Keratinocyte (primary cell): ENCODE results near the gene INIP. TPM values are rescaled to one million over a fixed set of nuclear protein-coding genes. Genes with fewer than 3 reads are reported as not detected.

Source experiments
- DNase-seq: peaks from one replicate; pipeline ENCODE4 v3.0.0-alpha.2; 2011; ENCODE audit warnings: low read depth, missing footprints, low spot score
- FAIRE-seq: peaks from 2 replicates; lab custom pipeline; 2011; peaks lifted over from hg19 to GRCh38; lab: Jason Lieb, UNC
- H2AFZ ChIP-seq: 2 replicates; pipeline ENCODE4 v1.6.0; 2012; ENCODE audit warnings: low read length, control low read depth, inconsistent platforms; ENCODE audit not compliant: control insufficient read depth
- H3K27ac ChIP-seq: 2 replicates; pipeline ENCODE4 v1.5.1; 2011; ENCODE audit warnings: low read length; ENCODE audit not compliant: control insufficient read depth, insufficient read depth
- H3K27me3 ChIP-seq: 3 replicates; pipeline ENCODE4 v1.6.0; 2011; ENCODE audit warnings: low read length; ENCODE audit not compliant: control insufficient read depth, insufficient read depth; ENCODE audit errors: extremely low read depth
- H3K36me3 ChIP-seq, 2 experiments: 2 replicates in 1 of 2; 3 replicates in 1 of 2; pipeline ENCODE4 v1.5.1; 2011; ENCODE audit warnings: low read length in 2 of 2, mild to moderate bottlenecking in 1 of 2; ENCODE audit not compliant: control insufficient read depth in 2 of 2, insufficient read depth in 2 of 2; ENCODE audit errors: extremely low read depth in 1 of 2
- H3K4me1 ChIP-seq: 3 replicates; pipeline ENCODE4 v1.5.1; 2011; ENCODE audit warnings: low read length; ENCODE audit not compliant: control insufficient read depth, insufficient read depth; ENCODE audit errors: extremely low read depth
- H3K4me2 ChIP-seq: 3 replicates; pipeline ENCODE4 v1.6.0; 2011; ENCODE audit warnings: low read depth, low read length; ENCODE audit not compliant: control insufficient read depth, insufficient read depth; ENCODE audit errors: extremely low read depth
- H3K4me3 ChIP-seq, 3 experiments: fragments of 200-600 bp in 1 of 3; sonication (generic) in 1 of 3; 2 replicates in 2 of 3; 3 replicates in 1 of 3; pipeline ENCODE4 v1.5.1; 2011 to 2016; ENCODE audit warnings: low read length in 3 of 3, mild to moderate bottlenecking in 3 of 3, control low read depth in 2 of 3, inconsistent platforms in 1 of 3, low read depth in 1 of 3, mixed read lengths in 1 of 3, mixed run types in 1 of 3, moderate library complexity in 1 of 3; ENCODE audit not compliant: control insufficient read depth in 2 of 3, insufficient read depth in 2 of 3; ENCODE audit errors: extremely low read depth in 1 of 3
- H3K79me2 ChIP-seq: 2 replicates; pipeline ENCODE4 v1.6.0; 2012; ENCODE audit warnings: low read length; ENCODE audit not compliant: control insufficient read depth, insufficient read depth
- H3K9ac ChIP-seq: 3 replicates; pipeline ENCODE4 v1.6.0; 2011; ENCODE audit warnings: low read length; ENCODE audit not compliant: control insufficient read depth, insufficient read depth; ENCODE audit errors: extremely low read depth
- H3K9me1 ChIP-seq: 3 replicates; pipeline ENCODE4 v1.6.0; 2011; ENCODE audit warnings: low read length; ENCODE audit not compliant: control insufficient read depth, insufficient read depth; ENCODE audit errors: extremely low read depth
- H3K9me3 ChIP-seq: 2 replicates; pipeline ENCODE4 v1.5.1; 2012; ENCODE audit warnings: low read depth, low read length; ENCODE audit not compliant: control insufficient read depth
- H4K20me1 ChIP-seq: 3 replicates; pipeline ENCODE4 v1.6.0; 2011; ENCODE audit warnings: low read length; ENCODE audit not compliant: control insufficient read depth, insufficient read depth; ENCODE audit errors: extremely low read depth
- EZH2 ChIP-seq: IDR thresholded peaks from one replicate; pipeline ENCODE4 v1.6.1; 2012; ENCODE audit warnings: inconsistent platforms, mild to moderate bottlenecking, low read length, moderate library complexity
- dilution Hi-C: fragments of 300-500 bp; cut with MboI; formaldehyde crosslinking; loops from one replicate; pipeline ENCODE4 v1.7.0; 2020; ENCODE audit warnings: low sequenced_read_pairs; ENCODE audit not compliant: extremely low pct_ligation_motif_present
- polyA plus RNA-seq, 5 experiments: library from polyadenylated mRNA; depleted of rRNA in 3 of 5; stranded (reverse) in 3 of 5; stranded (forward) in 1 of 5; unstranded in 1 of 5; fragments of >200 nt; gene quantifications; 1 replicate in 1 of 5; 2 replicates in 3 of 5; 3 replicates in 1 of 5; pipeline versions ENCODE4 v1.2.1 to v1.2.3, GENCODE V29; 2011 to 2012; ENCODE audit warnings: missing spikeins in 2 of 5, low read depth in 1 of 5, low replicate concordance in 1 of 5
- TF ChIP-seq, protein P1 (sequence below), 3 experiments: IDR thresholded peaks in 1 of 3; conservative IDR thresholded peaks in 1 of 3; optimal IDR thresholded peaks in 1 of 3; 2 replicates in 2 of 3; 3 replicates in 1 of 3; pipeline versions ENCODE3 to v1.5.1; 2011; ENCODE audit warnings: low read length in 3 of 3, mild to moderate bottlenecking in 3 of 3, moderate library complexity in 2 of 3, control low read depth in 1 of 3, inconsistent platforms in 1 of 3; ENCODE audit not compliant: insufficient read depth in 2 of 3; ENCODE audit errors: extremely low read depth in 1 of 3

The INIP gene
- polyA plus RNA-seq, 1 donor (not counting 4 experiments of a cell fraction or from before 2014, with no cell fraction given) = 22.0 TPM

DNA sequence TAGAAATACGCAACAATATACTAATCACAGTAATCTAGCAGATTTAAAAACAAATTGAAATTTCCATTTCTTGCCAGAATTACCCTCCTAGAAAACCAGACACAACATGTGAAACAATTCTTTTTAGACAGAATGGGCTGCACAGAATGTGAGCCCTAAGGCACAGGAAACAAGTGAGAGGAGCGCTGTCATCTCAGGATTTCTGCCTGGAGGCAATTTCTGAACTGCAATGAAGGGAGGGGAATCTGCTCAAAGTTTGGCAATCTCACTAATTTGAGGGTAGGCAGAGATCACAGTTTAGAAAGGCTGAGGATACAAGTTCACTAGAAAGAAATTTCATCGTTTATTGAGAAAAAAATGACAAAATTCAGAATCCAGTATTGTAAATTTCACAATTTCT, 70.3 kb downstream of the INIP start:
- Histone ChIP-seq H4K20me1 (no peaks in the 10 kb centered on the region), H2AFZ (no peak overlapping the region), H3K36me3 (no peaks in the 10 kb centered on the region), H3K9me3 (no peaks in the 10 kb centered on the region), H3K9ac (no peak overlapping the region), H3K4me1 (peaks cover 22% of the 10 kb centered on the region), H3K9me1 (no peaks in the 10 kb centered on the region), H3K27me3 (no peaks in the 10 kb centered on the region), H3K4me3 (no peak overlapping the region), H3K27ac (no peak overlapping the region), H3K79me2 (no peaks in the 10 kb centered on the region), H3K4me2 (peak overlapping the region; percentile 19)
- dilution Hi-C loops = no loop called here
- DNase-seq (no peak), FAIRE-seq (peak; percentile 43)
- TF ChIP-seq EZH2 = no peak
- TF ChIP-seq, protein P1, sequence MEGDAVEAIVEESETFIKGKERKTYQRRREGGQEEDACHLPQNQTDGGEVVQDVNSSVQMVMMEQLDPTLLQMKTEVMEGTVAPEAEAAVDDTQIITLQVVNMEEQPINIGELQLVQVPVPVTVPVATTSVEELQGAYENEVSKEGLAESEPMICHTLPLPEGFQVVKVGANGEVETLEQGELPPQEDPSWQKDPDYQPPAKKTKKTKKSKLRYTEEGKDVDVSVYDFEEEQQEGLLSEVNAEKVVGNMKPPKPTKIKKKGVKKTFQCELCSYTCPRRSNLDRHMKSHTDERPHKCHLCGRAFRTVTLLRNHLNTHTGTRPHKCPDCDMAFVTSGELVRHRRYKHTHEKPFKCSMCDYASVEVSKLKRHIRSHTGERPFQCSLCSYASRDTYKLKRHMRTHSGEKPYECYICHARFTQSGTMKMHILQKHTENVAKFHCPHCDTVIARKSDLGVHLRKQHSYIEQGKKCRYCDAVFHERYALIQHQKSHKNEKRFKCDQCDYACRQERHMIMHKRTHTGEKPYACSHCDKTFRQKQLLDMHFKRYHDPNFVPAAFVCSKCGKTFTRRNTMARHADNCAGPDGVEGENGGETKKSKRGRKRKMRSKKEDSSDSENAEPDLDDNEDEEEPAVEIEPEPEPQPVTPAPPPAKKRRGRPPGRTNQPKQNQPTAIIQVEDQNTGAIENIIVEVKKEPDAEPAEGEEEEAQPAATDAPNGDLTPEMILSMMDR (optimal IDR thresholded peaks at IDR 0.05 in 1 of 3, IDR thresholded peaks at IDR 0.05 in 1 of 3, conservative IDR thresholded peaks at IDR 0.05 in 1 of 3; ENCODE audit: extremely low read depth in 1 of 3, insufficient read depth in 2 of 3, low read length in 3 of 3) = no peak

DNA sequence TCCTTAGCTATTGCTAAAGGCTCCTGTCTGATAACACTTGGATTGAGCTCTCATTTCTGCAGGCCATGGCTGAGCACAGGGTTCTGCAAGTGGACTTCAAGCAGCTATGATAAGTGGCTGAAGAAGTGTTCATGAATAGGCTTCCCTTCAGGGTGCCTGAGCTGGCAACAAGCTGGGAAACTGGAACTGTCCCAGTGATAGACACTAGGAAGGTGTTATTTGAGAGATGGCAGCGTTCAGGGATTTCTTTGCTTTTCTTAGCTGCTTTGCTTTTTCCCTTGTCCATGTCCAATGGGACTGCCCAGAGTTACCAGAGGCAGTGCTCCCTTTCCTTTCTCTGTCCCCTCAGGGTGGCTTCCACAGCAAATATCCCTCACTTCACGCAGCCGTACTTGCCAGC, 75.8 kb downstream of the INIP start:
- Histone ChIP-seq H3K9ac (no peak overlapping the region), H3K27ac (no peak overlapping the region), H4K20me1 (no peaks in the 10 kb centered on the region), H3K4me1 (peaks cover 12% of the 10 kb centered on the region), H3K9me1 (no peaks in the 10 kb centered on the region), H2AFZ (no peak overlapping the region), H3K9me3 (peaks cover 3% of the 10 kb centered on the region), H3K79me2 (no peaks in the 10 kb centered on the region), H3K4me3 (no peak overlapping the region), H3K4me2 (no peak overlapping the region), H3K27me3 (no peaks in the 10 kb centered on the region), H3K36me3 (no peaks in the 10 kb centered on the region)
- dilution Hi-C loops = no loop called here
- no peak for DNase-seq
- FAIRE-seq = no peak
- TF ChIP-seq, protein P1 (optimal IDR thresholded peaks at IDR 0.05 in 1 of 3, IDR thresholded peaks at IDR 0.05 in 1 of 3, conservative IDR thresholded peaks at IDR 0.05 in 1 of 3; ENCODE audit: extremely low read depth in 1 of 3, insufficient read depth in 2 of 3, low read length in 3 of 3) = no peak
- TF ChIP-seq EZH2 = no peak
